HG03139 (cell line): Measurements from ENCODE around the gene HPCAL1.

ENCODE experiments used
- ATAC-seq: cut with Tn5 transposase; IDR thresholded peaks from one replicate; pipeline ENCODE4 v1.9.1; 2021; ENCODE audit not compliant: unreplicated experiment

Gene HPCAL1

DNA sequence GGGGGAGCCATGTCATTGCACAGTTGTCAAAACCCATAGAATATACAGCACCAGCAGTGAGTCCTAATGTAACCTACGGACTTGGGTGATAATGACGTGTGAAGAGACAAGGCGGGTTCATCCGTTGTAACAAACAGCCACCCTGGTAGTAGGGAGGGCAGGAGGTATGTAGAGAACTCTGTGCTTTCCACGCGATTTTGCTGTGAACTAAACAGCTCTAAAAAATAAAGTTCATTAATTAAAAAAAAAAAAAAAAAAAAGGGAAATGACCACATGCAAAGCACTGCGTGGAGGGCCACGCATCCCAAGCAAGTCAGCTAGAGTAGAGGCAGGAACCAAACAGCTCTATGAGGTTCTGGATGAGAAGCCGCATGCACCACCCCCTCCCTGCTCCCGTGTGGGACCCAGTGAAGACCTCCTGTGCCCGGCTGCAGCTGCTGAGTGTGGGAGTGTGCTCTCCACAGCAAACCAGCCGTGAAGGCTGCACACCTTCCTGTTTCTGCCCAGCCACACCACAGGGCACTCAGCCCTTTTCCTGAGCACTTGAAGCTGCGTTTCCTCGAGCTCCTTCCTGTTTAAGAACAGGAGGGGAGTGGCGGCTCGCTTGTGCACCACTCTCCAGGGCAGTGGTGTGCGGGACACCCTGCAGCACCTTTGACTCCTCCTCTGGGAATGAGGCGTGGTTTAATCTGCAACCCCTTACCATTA, 79.8 kb downstream of the HPCAL1 start:
- peak; percentile 57 for ATAC-seq

DNA sequence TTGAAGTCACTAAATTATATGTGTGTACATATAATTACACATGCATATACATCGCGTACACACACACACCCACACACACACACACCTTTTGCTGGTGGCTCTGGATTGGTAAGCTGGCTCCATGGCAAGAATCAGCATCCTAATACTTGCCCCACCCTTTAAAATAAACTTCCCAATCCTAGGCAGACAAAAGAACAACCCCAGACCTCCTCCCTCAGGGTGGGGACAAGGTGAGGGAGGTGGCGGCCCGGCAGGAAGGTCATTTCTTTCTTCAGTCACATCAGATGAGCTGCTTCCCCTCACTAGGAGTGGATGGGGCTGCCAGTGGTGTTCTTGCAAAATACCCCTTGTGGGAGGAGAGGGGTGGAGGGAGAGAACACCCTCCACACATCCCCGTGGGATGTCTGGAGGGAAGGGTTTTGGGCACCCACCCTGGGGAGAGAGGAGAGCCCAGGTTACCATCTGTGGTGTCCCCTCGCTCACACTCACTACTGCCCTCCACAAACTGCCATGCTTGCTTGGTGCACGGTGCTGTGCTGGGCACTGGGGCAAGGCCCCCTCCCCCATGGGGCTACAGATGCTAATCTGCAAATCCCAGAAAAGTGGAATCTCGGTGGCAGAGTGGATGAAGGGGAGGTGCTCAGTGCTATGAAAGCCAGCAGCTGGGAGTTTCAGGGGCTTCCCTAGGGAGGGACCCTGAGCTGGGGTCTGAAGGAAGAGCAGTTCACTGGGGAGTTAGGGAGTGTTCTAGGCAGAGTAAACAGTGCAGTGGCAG, 81.4 kb downstream of the HPCAL1 start:
- ATAC-seq: no peak

DNA sequence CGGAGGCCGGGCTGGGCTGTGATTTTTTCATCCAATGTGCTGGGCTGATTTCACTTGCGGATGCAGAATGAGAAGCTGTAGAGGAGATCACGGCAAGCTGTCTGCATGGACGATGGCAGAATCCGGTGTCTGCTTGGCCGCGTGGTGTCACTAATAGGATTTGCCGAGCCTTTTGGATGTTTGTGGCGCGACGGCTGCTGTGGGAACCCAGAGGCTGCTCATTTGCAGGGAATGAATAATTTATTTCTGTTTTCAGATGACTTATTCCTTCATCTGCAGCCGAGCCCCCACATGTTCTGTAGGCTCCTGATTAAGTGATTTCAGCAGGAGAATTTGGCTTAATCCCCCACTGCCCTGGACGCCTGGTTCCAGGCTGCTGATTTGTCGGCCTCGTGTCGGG, 82.8 kb downstream of the HPCAL1 start:
- ATAC-seq: no peak

DNA sequence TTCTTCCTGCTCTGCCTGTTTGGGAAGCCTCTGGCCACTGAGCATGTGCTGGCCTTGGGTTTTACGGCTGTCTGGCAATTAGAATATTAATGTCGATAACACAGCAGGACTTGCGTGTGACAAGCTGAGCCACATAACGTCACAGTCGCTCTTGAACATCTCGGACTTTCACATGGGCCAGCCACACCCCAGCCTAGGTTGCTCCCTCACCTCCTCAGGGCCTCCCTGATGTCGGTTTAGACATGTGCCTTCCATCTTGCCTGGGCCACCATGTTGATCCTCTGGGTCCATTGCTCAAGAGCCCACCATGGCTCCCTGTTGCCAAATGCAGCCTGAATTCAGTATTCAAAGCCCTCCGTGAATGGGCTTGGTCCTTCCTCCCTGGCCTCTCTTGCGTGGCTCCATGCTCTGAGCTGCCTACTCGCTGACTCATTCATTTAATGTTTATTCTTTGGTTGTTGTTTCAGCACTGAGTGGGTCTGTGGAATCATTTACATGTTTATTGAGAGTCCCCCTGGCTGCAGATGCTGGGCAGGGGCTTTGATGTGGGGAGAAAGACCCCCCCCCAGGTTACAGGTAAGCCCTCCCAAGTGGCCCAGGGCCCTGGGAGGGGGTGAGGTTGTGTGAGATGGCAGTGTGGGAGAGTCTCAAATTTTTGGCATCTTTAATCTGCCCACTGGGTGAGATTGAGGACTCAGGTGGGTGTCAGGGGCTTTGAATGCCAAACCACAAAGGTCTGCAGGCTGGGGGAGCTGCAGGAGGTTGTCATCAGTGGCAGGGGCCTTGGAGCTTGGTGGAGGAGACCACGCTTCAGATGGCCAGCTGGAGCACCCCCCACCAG, 83.4 kb downstream of the HPCAL1 start:
- ATAC-seq: no peak

DNA sequence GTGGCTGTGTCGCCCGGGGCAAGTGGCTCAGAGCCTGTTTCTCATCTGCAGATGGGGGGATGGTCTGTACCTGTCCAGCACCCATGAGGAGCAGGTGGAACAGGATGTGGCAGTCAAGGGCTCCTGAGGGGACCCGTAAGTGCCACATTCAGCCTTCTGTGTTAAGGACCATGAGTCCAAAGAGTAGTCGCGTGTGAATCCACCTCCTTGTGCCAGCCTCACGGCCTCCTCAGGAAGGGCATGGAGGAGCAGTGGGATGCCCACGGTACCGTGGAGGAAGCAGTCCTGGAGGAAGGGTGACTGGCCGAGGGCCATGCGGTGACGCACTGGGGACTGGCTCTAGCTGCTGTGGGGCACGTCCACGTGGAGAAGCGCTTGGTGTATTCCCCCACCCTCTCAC, 84.3 kb downstream of the HPCAL1 start:
- ATAC-seq: no peak

DNA sequence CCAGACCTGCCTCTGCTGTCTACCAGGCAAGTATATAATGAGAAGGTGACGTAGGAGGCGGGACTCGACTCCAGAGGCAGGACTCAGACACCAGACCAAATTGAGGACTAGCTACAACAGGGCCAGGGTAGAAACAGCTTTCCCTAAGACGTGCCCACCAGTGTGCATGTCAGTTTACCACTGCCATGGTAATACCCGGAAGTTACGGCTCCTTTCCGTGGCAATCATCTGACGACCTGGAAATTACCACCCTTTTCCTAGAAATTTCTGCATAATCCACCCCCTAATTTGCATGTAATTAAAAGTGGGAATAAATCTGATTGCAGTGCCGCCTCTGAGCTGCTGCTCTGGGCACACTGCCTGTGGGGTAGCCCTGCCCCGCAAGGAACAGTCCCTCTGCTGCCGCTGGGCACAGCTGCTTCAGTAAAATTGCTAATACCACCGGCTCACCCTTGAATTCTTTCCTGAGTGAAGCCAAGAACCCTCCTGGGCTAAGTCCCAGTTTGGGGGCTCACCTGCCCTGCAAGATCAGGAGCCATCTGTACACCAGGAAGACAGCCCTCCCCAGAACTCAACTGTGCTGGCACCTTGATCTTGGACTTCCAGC, 86.4 kb downstream of the HPCAL1 start:
- ATAC-seq: no peak

DNA sequence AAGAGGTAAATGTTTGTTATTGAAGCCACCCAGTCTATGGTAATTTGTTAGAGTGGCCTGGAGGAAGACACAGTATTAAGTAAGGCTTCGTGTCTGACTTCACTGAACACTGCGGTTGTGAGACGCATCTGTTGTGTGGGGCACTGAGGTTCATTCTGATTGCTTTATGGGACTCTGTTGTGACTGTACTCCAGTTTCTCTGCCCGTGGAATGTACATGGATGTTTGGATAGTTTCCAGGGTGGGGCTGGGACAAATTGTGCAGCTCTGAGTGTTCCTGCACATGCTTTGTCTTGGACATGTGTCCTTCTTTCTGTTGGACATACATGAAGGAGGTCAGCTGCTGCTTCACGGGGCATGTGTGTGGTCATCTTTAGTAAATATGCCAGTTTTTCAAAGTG, 86.9 kb downstream of the HPCAL1 start:
- no peak for ATAC-seq

DNA sequence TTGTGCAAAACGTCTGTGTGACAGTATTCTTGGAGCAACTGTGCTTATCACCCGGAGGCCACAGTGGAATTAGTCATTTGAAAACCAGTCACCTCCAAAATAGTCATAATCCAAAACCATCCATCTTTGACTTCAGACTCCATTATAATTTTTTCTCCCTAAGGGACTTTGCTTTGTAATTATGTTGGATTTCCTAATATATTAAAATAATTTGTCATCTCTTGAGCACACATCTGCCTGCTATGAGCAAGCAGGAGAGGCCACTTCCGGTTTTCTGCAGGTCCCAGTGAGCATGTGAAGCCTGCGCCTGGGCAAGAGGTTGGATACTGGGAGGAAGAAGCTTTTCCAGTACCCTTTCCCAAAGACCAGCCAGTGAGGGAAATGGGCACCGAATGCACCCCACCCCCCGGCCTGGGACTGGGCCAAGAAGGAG, 87.7 kb downstream of the HPCAL1 start:
- no peak for ATAC-seq

DNA sequence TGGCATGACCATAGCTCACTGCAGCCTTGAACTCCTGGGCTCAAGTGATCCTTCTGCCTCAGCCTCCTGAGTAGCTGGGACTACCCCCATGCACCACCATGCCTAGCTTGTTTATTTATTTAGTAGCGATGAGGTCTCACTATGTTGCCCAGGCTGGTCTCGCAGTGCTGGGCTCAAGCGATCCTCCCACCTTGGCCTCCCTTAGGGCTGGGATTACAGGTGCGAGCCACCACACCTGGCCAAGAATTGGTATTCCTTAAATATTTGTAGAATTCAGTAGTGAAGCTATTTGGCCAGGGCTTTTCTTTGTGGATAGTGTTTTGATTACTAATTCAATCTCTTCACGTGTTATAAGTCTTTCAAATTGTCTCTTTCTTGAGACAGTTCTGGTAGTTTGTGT, 89.4 kb downstream of the HPCAL1 start:
- no peak for ATAC-seq

DNA sequence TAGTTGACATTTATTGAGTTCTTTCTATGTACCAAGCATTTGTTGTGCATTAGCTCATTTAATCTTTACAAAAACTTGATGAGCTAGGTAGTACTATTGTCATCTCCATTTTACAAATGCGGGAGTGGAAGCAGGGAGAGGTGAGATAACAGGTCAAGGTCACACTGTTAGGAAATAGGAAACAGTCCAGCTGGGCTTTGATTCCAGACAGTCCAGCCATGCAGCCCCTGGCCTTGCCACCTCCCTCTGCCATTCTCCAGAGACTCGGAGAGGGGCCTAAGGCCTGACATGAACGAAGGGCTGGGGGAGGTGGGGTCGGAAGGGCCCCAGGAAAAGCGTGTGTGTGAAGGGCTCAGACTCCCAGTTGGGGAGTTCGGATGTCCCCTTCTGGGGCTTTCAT, 89.8 kb downstream of the HPCAL1 start:
- no peak for ATAC-seq

DNA sequence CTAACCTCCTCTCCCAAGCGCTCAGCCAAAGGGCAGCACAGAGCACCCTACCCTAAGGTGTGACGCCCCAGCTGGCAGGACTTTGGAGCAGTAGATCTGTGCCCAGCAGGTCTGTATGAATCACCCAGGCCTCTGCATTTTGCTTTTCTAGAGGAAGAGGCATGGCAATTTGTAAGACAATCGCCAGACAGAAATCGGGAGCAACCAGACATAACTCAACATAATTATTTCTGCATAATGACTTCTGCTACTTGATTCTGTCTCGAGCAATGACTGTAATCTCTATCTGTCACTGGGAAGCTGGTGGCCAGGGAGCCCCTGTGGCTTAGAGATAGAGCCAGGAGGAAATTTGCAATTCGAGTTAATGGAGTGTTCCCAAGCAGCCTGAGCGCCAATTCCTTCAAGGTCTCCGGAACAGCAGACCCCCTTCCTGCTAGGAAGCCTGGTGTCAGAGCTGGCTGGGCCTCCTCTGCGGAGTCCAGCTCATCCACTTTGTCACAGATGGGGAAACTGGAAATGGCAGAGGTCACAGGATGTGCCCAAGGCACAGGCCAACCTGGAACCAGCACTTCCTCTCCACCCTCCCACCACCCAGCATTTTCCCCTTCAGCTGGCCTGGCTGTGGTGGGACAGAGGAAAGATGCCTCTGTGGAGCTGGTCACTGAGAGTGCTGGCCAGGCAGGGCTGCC, 90.4 kb downstream of the HPCAL1 start:
- ATAC-seq: no peak

DNA sequence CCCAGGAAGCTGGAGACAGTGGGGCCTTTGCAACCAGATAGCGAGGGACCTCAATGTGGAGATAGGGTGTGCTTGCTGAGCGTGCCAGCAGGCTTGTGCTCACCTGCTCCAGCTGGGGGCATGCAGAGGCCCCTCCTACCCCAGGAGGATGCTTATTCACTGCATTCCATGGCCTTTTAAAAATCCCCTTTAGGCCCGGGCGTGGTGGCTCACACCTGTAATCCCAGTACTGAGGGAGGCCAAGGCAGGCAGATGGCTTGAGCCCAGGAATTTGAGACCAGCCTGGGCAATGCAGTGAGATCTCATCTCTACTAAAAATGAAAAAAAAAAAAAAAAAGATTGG, 90.9 kb downstream of the HPCAL1 start:
- ATAC-seq: no peak

DNA sequence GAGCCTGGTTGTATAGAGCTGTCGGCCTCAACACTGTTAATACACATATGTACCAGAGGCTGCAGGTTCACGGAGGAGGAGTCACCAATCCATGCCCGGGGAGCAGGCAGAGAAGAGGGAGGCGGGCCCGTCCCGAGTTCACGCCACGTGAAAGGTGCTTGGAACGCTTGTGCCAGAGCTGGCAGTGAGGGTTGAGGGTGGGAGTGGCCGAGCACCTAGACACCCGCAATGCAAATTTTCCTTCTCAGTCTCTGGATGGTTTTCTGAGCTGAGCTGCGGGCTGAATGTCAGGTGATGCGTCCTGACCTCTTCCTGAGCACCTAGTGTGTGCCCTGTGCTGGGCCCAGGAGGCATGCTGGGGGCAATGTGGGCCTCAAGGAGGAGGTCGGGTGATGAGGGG, 93.2 kb downstream of the HPCAL1 start:
- no peak for ATAC-seq

DNA sequence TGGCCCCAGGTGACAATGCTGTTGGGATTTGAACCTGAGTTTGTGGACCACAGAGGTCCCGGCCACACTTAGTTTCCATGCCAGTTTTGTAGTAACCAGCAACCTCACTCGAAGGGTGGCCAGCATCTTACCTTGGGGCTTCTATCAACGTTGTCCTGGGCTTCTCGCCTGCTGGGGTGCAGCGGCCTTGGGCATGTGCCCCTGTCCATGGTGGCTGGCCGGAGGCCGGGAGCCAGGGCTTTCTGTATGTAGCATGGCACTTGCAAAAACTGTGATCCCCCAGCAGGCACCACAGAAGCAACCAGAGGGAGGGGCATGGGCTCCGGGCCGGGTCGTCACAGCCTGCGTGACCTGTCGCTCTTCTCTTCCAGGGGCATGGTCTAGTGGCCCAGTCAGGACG, 93.8 kb downstream of the HPCAL1 start:
- no peak for ATAC-seq

DNA sequence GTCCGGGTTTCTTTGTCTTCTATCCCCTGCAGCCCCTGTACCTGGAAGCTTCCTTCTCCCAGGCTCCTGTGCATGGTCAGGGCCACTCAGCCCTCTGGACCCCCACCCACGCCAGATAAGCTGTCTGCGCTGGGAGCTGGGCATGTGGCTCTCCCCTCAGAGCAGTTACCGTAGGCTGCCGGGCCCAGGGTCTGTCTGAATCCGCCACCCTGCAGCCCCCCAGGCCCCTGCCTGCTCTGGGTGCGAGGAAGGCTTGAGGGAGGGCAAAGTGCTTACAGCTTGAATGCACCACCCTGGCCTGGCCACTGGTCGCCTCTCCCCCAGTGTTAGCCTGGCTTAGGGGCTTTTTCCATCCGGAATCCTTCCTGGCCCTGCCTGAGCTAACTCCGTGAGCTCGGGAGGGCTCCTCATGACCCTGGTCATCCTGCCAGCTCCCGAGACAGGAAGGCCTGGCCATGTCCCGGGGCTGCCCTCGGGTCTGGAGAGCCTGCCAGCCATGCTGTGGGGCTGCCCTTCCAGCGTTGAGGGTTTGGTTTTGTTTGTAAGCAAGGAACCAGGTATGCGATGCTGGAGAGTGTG, 94.7 kb downstream of the HPCAL1 start:
- no peak for ATAC-seq

DNA sequence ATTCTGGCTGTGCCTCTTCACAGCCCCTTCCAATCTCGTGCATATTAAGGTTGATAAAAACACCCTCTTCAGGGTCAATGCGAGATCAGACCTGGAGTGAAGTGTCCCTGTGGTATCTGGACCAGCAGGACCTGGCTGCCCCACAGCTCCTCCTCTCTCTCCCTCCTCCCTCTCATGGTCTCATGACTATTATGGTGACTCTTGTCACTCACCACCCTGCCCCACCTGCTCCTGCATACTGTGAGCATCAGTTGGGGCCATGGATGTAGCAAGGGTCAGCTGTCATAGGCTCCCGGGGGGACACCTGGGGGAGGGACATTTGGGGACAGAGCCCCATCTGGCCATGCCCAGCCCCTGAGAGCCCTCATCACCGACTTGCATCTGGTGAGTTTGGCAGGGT, 95.2 kb downstream of the HPCAL1 start:
- no peak for ATAC-seq

DNA sequence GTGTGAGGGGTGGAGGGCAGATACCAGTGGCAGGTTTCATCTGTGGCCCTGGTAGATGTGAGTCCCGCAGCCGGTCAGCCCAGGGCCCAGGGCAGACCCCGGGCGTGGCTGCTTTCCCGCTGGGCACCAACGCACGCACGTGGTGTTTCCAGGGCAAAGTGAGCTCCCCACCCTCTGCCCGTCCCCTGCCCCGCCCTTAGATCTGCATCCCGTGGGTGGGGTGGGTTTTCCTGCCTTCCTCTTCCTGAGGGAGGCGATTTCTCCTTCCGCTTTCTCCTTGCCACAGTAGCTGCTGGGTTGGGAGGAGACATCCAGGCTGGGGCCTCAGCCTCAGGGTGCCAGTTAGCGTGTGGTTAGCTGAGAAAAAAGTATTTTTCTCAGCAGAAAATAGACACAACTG, 95.8 kb downstream of the HPCAL1 start:
- no peak for ATAC-seq

DNA sequence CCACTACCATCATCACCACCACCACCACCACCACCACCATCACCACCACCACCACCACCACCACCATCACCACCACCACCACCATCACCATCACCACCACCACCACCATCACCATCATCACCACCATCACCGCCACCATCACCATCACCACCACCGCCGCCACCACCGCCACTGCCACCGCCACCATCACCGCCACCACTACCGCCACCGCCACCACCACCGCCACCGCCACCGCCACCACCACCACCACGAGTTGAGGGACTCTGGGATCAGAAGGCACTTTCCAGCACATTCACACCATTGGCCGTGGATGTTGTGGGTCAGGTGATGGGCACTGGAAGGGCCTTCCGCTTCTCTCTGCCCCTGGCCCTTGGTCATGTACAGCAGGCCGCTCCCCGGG, 96.7 kb downstream of the HPCAL1 start:
- ATAC-seq: no peak

DNA sequence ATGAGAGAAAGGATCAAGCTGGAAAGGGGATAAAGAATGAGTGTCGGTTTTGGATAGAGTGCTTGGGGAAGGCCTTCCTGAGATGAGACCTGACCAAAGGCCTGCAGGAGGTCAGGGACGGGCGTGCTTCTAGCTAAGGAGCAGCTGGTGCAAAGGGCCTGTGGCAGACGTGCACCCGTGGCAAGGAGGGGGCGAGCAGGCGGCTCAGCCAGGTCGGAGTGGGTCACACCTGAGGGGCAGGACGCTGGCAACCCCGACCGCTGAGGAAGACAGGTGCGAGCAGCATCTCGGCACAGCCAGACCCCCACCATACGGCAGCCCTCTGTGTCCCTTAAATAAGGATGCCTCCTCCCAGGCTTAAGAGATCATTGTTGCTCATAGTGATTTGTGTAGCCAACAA, 97.3 kb downstream of the HPCAL1 start:
- no peak for ATAC-seq

DNA sequence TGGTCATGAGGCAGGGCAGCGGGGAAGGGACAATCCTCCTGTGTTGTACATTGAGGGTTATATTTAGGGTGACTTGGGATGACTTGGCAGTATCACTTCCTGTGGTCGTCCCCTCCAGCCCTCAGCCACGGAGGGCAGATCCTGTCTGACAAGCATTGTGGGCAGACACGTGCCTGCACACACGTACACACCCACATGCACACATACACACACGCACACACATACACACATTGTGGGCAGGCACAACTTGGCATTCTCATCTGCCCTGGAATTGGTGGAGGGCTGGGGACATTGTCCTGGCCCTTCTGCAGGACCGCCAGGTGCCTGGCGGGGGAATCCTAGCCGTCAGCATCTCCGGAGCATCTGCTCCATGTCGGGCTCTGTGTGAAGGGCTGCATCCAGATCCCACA, 97.9 kb downstream of the HPCAL1 start:
- no peak for ATAC-seq
